Liver (tissue), 9 donors: ENCODE results near the gene SLC25A1. TPM values are rescaled to one million over a fixed set of nuclear protein-coding genes. Genes with fewer than 3 reads are reported as not detected.

Experiments used
- DNase-seq: peaks from one replicate; pipeline ENCODE4 v3.0.0-alpha.2; 2017; ENCODE audit warnings: low spot score
- H3K27ac ChIP-seq, 2 donors: one replicate each; pipeline ENCODE4 v1.7.0; 2013; ENCODE audit warnings: inconsistent platforms in 2 of 2, low read length in 2 of 2, control low read depth in 1 of 2, low read depth in 1 of 2, mild to moderate bottlenecking in 1 of 2
- H3K27me3 ChIP-seq, 4 donors: one replicate each; pipeline versions ENCODE4 v1.6.1 to v1.7.0; 2013; ENCODE audit warnings: low read length in 3 of 4, inconsistent platforms in 1 of 4, mild to moderate bottlenecking in 1 of 4, moderate library complexity in 1 of 4; ENCODE audit not compliant: control insufficient read depth in 4 of 4, insufficient read depth in 4 of 4
- H3K36me3 ChIP-seq, 4 donors: one replicate each; pipeline versions ENCODE4 v1.6.1 to v1.7.0; 2013; ENCODE audit warnings: low read length in 3 of 4, mild to moderate bottlenecking in 3 of 4, low read depth in 1 of 4, moderate library complexity in 1 of 4; ENCODE audit not compliant: control insufficient read depth in 4 of 4, insufficient read depth in 3 of 4
- H3K4me1 ChIP-seq, 4 donors: one replicate each; pipeline versions ENCODE4 v1.6.1 to v1.7.0; 2013; ENCODE audit warnings: low read length in 3 of 4, mild to moderate bottlenecking in 3 of 4, moderate library complexity in 1 of 4; ENCODE audit not compliant: control insufficient read depth in 4 of 4, insufficient read depth in 4 of 4
- H3K4me3 ChIP-seq, 3 donors: one replicate each; pipeline versions ENCODE4 v1.6.1 to v1.7.0; 2013; ENCODE audit warnings: low read length in 3 of 3, control low read depth in 1 of 3, low read depth in 1 of 3, mild to moderate bottlenecking in 1 of 3
- H3K9ac ChIP-seq, 2 donors: one replicate each; pipeline ENCODE4 v1.7.0; 2013; ENCODE audit warnings: low read length in 2 of 2, mild to moderate bottlenecking in 2 of 2, moderate library complexity in 2 of 2, control low read depth in 1 of 2, low read depth in 1 of 2
- H3K9me3 ChIP-seq, 4 donors: one replicate each; pipeline versions ENCODE4 v1.6.1 to v1.7.0; 2013; ENCODE audit warnings: low read length in 3 of 4; ENCODE audit not compliant: control insufficient read depth in 4 of 4
- EGR1 ChIP-seq, 2 donors: IDR thresholded peaks; 2 replicates each; pipeline ENCODE4 v1.6.1; 2016 to 2018; ENCODE audit warnings: antibody characterized with exemption in 2 of 2, low read depth in 2 of 2
- FOXA1 ChIP-seq: IDR thresholded peaks from 2 replicates; pipeline ENCODE4 v1.6.1; 2016; ENCODE audit warnings: antibody characterized with exemption
- FOXA2 ChIP-seq: IDR thresholded peaks from 2 replicates; pipeline ENCODE4 v1.6.1; 2016; ENCODE audit warnings: antibody characterized with exemption
- GABPA ChIP-seq, 2 donors: IDR thresholded peaks in 1 of 2; conservative IDR thresholded peaks in 1 of 2; 2 replicates each; pipeline ENCODE4 v1.6.1; 2016; ENCODE audit warnings: antibody characterized with exemption in 2 of 2, mild to moderate bottlenecking in 1 of 2, moderate library complexity in 1 of 2
- HNF4A ChIP-seq, 2 donors: conservative IDR thresholded peaks; 2 replicates each; pipeline ENCODE4 v1.6.1; 2016; ENCODE audit warnings: antibody characterized with exemption in 2 of 2, mild to moderate bottlenecking in 2 of 2
- HNF4G ChIP-seq: IDR thresholded peaks from 2 replicates; pipeline ENCODE4 v1.6.1; 2016; ENCODE audit warnings: antibody characterized with exemption
- JUND ChIP-seq, 2 donors: IDR thresholded peaks; 2 replicates each; pipeline ENCODE4 v1.6.1; 2016; ENCODE audit warnings: antibody characterized with exemption in 2 of 2
- NR2F2 ChIP-seq: IDR thresholded peaks from 2 replicates; pipeline ENCODE4 v1.6.1; 2016; ENCODE audit warnings: antibody characterized with exemption
- REST ChIP-seq: IDR thresholded peaks from 2 replicates; pipeline ENCODE4 v1.6.1; 2016; ENCODE audit warnings: antibody characterized with exemption, mild to moderate bottlenecking
- RXRA ChIP-seq, 2 donors: IDR thresholded peaks; 2 replicates each; pipeline ENCODE4 v1.6.1; 2017 to 2018; ENCODE audit warnings: antibody characterized with exemption in 2 of 2, mild to moderate bottlenecking in 1 of 2
- SP1 ChIP-seq: IDR thresholded peaks from 2 replicates; pipeline ENCODE4 v1.6.1; 2018; ENCODE audit warnings: antibody characterized with exemption, mild to moderate bottlenecking
- TAF1 ChIP-seq: conservative IDR thresholded peaks from 2 replicates; pipeline ENCODE4 v1.6.1; 2016; ENCODE audit warnings: antibody characterized with exemption, mild to moderate bottlenecking
- YY1 ChIP-seq: IDR thresholded peaks from 2 replicates; pipeline ENCODE4 v1.6.1; 2016; ENCODE audit warnings: antibody characterized with exemption, mild to moderate bottlenecking
- ZBTB33 ChIP-seq: IDR thresholded peaks from 2 replicates; pipeline ENCODE4 v1.6.1; 2016; ENCODE audit warnings: antibody characterized with exemption
- WGBS: extraction: QIAGEN DNeasy Blood & Tissue Kit; methylation state at CpG from one replicate; pipeline ENCODE4 v1.1.7; 2013; 5-methylcytosine and 5-hydroxymethylcytosine counted together
- polyA plus RNA-seq, 2 donors: library from polyadenylated mRNA; stranded (reverse) in 1 of 2; unstranded in 1 of 2; fragments of 200-250 nt in 1 of 2; fragments of >200 nt in 1 of 2; fragmentation: Nextera tagmentation in 1 of 2; extraction: Ambion mirVana in 1 of 2; gene quantifications; one replicate each; pipeline versions ENCODE4 v1.2.1 to v1.2.3, GENCODE V29; 2013 to 2015
- total RNA-seq, 2 donors: library from RNA; depleted of rRNA; stranded (reverse); fragments of >200 nt; gene quantifications; one replicate each; pipeline ENCODE4 v1.2.3, GENCODE V29; 2014
- TF ChIP-seq, protein P1 (sequence below): IDR thresholded peaks from 2 replicates; pipeline ENCODE4 v1.6.1; 2016; ENCODE audit warnings: antibody characterized with exemption
- TF ChIP-seq, protein P2 (sequence below): fragments of 150-350 bp; IDR thresholded peaks from 2 replicates; pipeline ENCODE4 v1.5.1; 2017; ENCODE audit warnings: improper control_type of control experiment, low read depth, low read length; ENCODE audit not compliant: missing input control
- donor health status: healthy.
- donor health status: healthy.
- donor health status: healthy.
- donor health status: healthy.
- donor health status: healthy.

Gene SLC25A1
- total and polyA plus RNA-seq, 4 donors: 59.5 to 78.3 (median 73.9) TPM

DNA sequence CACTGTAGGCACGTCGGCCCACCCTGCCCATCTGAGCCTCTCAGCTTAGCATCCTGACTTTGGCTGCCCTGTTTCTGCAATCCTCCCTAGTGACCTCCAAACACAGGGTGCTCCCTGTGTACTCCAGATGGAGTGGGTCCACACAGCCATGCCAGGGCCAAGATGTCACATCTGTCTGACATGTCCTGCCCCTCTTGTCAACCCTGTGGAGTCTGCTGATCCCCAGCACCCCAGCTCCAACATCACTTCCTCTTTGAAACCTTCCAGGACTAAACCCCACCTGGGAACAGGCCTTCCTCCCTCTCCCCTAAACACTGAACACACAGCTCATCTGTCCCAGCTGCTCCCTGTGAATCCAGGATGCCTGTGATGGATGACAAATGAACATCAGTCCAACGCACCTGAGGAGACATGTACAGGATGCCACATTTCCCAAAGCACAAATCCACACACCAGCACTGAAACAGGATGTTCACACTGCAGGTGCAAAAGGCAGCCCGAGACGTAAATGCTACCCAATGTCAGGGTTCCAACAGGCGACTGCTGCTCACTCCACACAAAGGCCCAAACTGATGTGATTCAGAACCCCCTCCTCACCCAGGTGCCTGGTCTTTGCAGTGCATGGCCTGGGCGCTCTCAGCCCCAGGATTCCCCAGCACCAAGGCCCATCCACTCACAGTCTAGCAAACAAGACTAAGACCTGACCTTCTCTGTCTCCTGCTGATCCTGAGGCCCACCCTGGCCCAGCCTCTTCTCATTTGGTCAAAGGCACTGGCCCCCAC is 49.4 kb downstream of the SLC25A1 start:
- Histone ChIP-seq H3K9me3 (no peaks in the 10 kb centered on the region), H3K36me3 (peaks cover 0 to 13% (median 7%) of the 10 kb centered on the region in 4 donors), H3K9ac (no peak overlapping the region), H3K4me1 (no peaks in the 10 kb centered on the region), H3K4me3 (no peak overlapping the region), H3K27ac (no peak overlapping the region), H3K27me3 (no peaks in the 10 kb centered on the region)
- WGBS: 91% methylated on average over 7 of the region's 7 CpGs
- no peak for DNase-seq
- TF ChIP-seq FOXA1: no peak
- TF ChIP-seq, protein P1, sequence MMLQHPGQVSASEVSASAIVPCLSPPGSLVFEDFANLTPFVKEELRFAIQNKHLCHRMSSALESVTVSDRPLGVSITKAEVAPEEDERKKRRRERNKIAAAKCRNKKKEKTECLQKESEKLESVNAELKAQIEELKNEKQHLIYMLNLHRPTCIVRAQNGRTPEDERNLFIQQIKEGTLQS: no peak
- TF ChIP-seq ZBTB33: no peak
- TF ChIP-seq EGR1 (IDR thresholded peaks at IDR 0.05; ENCODE audit: low read depth in 2 of 2): no peak
- no peak for TF ChIP-seq HNF4A (conservative IDR thresholded peaks at IDR 0.05)
- no peak for TF ChIP-seq SP1
- TF ChIP-seq NR2F2: no peak
- no peak for TF ChIP-seq FOXA2
- no peak for TF ChIP-seq YY1
- TF ChIP-seq GABPA (IDR thresholded peaks at IDR 0.05 in 1 of 2, conservative IDR thresholded peaks at IDR 0.05 in 1 of 2): no peak
- TF ChIP-seq RXRA (IDR thresholded peaks at IDR 0.05): no peak
- no peak for TF ChIP-seq HNF4G
- no peak for TF ChIP-seq REST
- TF ChIP-seq TAF1: no peak
- TF ChIP-seq JUND (IDR thresholded peaks at IDR 0.05): no peak
- TF ChIP-seq, protein P2, sequence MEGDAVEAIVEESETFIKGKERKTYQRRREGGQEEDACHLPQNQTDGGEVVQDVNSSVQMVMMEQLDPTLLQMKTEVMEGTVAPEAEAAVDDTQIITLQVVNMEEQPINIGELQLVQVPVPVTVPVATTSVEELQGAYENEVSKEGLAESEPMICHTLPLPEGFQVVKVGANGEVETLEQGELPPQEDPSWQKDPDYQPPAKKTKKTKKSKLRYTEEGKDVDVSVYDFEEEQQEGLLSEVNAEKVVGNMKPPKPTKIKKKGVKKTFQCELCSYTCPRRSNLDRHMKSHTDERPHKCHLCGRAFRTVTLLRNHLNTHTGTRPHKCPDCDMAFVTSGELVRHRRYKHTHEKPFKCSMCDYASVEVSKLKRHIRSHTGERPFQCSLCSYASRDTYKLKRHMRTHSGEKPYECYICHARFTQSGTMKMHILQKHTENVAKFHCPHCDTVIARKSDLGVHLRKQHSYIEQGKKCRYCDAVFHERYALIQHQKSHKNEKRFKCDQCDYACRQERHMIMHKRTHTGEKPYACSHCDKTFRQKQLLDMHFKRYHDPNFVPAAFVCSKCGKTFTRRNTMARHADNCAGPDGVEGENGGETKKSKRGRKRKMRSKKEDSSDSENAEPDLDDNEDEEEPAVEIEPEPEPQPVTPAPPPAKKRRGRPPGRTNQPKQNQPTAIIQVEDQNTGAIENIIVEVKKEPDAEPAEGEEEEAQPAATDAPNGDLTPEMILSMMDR: no peak
